C1 segment of cervical spinal cord (tissue), 14 donors: ENCODE data around the gene SCN5A.

Experiments used
- DNase-seq, 14 donors: peaks; one replicate each; lab custom pipeline; 2025; lab: John Stamatoyannopoulos, UW

Gene SCN5A

GRCh38 chr3:38601956-38602550 is 47.4 kb downstream of the SCN5A start:
- DNase-seq: no peak

GRCh38 chr3:38600551-38600950 is 48.9 kb downstream of the SCN5A start:
- no peak for DNase-seq

- DNase-seq: no peak
These were observed 49.6 kb downstream of the SCN5A start for GRCh38 chr3:38599886-38600285.

GRCh38 chr3:38598791-38599190 is 50.7 kb downstream of the SCN5A start:
- no peak for DNase-seq

GRCh38 chr3:38597502-38598060 is 51.9 kb downstream of the SCN5A start:
- no peak for DNase-seq

- DNase-seq: no peak
These were observed 54.1 kb downstream of the SCN5A start for GRCh38 chr3:38595393-38595792.

- DNase-seq: no peak
These were observed 59.0 kb downstream of the SCN5A start for GRCh38 chr3:38590521-38590920.

- DNase-seq: no peak
These were observed 60.2 kb downstream of the SCN5A start for GRCh38 chr3:38588995-38589937.

- DNase-seq: no peak
These were observed 61.0 kb downstream of the SCN5A start for GRCh38 chr3:38588371-38588971.

GRCh38 chr3:38587548-38588131 is 61.8 kb downstream of the SCN5A start:
- DNase-seq: no peak

- no peak for DNase-seq
These were observed 62.7 kb downstream of the SCN5A start for GRCh38 chr3:38586546-38587520.

- DNase-seq: no peak
These were observed 63.6 kb downstream of the SCN5A start for GRCh38 chr3:38585791-38586420.

- no peak for DNase-seq
These were observed 65.8 kb downstream of the SCN5A start for GRCh38 chr3:38583688-38584087.

- no peak for DNase-seq
These were observed 66.4 kb downstream of the SCN5A start for GRCh38 chr3:38582941-38583645.

- no peak for DNase-seq
These were observed 67.2 kb downstream of the SCN5A start for GRCh38 chr3:38582316-38582715.

GRCh38 chr3:38581774-38582173 is 67.7 kb downstream of the SCN5A start:
- no peak for DNase-seq

GRCh38 chr3:38580450-38581382 is 68.8 kb downstream of the SCN5A start:
- DNase-seq: no peak
